Lower lobe of right lung (tissue), 2 donors: ENCODE results near the gene CEP112. TPM values are rescaled to one million over a fixed set of nuclear protein-coding genes. Genes with fewer than 3 reads are reported as not detected.

Experiments
- ATAC-seq, 2 donors: fragments of 200-7000 bp; cut with Tn5 transposase; one replicate each; pipeline ENCODE4 v1.9.1; 2020 to 2022; ENCODE audit warnings: mild to moderate bottlenecking in 2 of 2, moderate library complexity in 2 of 2
- DNase-seq: peaks from one replicate; pipeline ENCODE4 v3.0.0-alpha.2; 2020
- H3K27ac ChIP-seq: fragments of 200-600 bp; one replicate; pipeline ENCODE4 v1.8.0; 2022
- H3K27me3 ChIP-seq: fragments of 200-600 bp; one replicate; pipeline ENCODE4 v1.8.0; 2022; ENCODE audit warnings: low read depth
- H3K36me3 ChIP-seq: fragments of 200-600 bp; one replicate; pipeline ENCODE4 v1.8.0; 2022; ENCODE audit warnings: mild to moderate bottlenecking
- H3K4me1 ChIP-seq: fragments of 200-600 bp; one replicate; pipeline ENCODE4 v1.8.0; 2022
- H3K4me3 ChIP-seq: fragments of 200-600 bp; one replicate; pipeline ENCODE4 v1.8.0; 2022; ENCODE audit warnings: mild to moderate bottlenecking
- H3K9me3 ChIP-seq: fragments of 200-600 bp; one replicate; pipeline ENCODE4 v1.8.0; 2022
- intact Hi-C: fragments of 100-400 bp; cut with DNase I; formaldehyde crosslinking; loops from one replicate; pipeline ENCODE4 v1.11.0; 2022
- total RNA-seq: library from RNA; stranded (reverse); fragmentation: NEBNext Ultra II Directional; extraction: Animal tissue kit (Norgen Biotek cat#: 25700); gene quantifications from one replicate; pipeline ENCODE4 v1.2.1, GENCODE V29; 2021
- TF ChIP-seq, protein P1 (sequence below): fragments of 200-600 bp; IDR thresholded peaks from one replicate; pipeline ENCODE4 v1.8.0; 2022; ENCODE audit warnings: antibody characterized with exemption, mild to moderate bottlenecking
- donor health status: DM: no; HTN: yes; CAD: no; lungs with severe emphysema.

The CEP112 gene
- total RNA-seq, 1 donor from 2014 or later = 30.1 TPM

DNA sequence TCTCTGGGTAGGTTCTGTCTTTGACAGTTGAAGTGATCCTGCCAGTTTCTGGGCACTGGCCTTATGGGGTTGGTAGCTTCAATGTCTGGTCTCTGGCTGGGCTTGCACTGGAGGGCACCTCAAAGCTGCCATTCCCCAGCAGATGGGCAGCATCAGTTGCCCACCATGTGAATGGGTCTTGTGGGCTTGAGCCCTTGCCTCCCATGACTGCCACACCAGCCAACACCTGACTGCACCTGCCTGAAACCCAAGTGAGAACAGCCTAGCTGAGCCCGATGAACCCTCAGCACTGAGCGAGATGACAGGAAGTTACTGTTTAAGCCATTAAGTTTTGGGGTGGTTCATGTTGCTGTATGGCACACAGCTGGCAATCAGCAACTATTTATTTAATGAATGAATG, 561.4 kb downstream of the CEP112 start:
- H3K27me3 ChIP-seq = no peaks in the 10 kb centered on the region
- intact Hi-C loops = no loop called here
- TF ChIP-seq, protein P1, sequence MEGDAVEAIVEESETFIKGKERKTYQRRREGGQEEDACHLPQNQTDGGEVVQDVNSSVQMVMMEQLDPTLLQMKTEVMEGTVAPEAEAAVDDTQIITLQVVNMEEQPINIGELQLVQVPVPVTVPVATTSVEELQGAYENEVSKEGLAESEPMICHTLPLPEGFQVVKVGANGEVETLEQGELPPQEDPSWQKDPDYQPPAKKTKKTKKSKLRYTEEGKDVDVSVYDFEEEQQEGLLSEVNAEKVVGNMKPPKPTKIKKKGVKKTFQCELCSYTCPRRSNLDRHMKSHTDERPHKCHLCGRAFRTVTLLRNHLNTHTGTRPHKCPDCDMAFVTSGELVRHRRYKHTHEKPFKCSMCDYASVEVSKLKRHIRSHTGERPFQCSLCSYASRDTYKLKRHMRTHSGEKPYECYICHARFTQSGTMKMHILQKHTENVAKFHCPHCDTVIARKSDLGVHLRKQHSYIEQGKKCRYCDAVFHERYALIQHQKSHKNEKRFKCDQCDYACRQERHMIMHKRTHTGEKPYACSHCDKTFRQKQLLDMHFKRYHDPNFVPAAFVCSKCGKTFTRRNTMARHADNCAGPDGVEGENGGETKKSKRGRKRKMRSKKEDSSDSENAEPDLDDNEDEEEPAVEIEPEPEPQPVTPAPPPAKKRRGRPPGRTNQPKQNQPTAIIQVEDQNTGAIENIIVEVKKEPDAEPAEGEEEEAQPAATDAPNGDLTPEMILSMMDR = no peak
- peaks cover 4% of the 10 kb centered on the region for H3K4me1 ChIP-seq
- H3K4me3 ChIP-seq = no peak overlapping the region
- ATAC-seq (no peak), DNase-seq (no peak)
- no peaks in the 10 kb centered on the region for H3K9me3 ChIP-seq
- H3K36me3 ChIP-seq = no peaks in the 10 kb centered on the region
- no peak overlapping the region for H3K27ac ChIP-seq

DNA sequence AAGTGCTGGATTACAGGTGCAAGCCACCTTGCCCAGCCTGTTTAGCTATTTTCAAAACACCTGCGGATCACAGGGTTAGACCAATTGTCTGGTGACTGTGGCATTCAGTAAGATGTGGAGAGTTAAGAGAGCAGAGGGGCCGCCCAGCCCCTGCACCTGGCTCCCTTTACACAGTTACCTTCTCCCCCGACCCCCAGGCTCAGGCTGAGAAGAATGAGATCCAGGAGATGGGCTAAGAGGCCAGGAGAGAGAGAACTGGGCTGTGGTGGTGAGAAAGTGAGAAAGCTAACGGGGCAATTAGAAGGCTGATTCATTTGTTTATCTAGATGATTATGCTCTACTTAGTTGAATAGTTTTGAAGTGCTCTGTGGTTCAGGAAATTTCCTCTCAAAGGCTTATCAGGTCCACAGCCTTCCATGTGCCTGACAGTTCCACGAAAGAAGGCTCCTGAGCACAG, 562.7 kb downstream of the CEP112 start:
- no peaks in the 10 kb centered on the region for H3K9me3 ChIP-seq
- TF ChIP-seq, protein P1 = no peak
- intact Hi-C loops = no loop called here
- DNase-seq = no peak
- peaks cover 2% of the 10 kb centered on the region for H3K4me1 ChIP-seq
- H3K27me3 ChIP-seq = no peaks in the 10 kb centered on the region
- H3K36me3 ChIP-seq = no peaks in the 10 kb centered on the region
- no peak overlapping the region for H3K27ac ChIP-seq
- ATAC-seq = no peak
- H3K4me3 ChIP-seq = no peak overlapping the region

DNA sequence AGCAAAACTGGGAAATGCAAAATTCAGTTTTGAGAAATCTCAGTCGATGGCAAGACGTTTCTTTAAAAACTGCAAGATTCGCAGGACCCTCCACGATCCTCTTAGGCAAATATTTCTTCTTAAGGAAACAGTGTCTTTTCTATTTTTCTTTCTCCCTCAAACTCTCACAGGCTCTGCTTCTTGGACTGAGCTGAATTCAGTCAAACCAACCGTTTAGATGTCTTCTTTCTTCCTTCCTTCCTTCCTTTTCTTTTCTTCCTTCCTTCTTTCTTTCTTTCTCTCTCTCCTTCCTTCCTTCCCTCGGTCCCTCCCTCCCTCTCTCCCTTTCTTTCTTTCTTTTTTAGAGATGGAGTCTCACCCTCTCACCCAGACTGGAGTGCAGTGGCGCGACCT, 563.3 kb downstream of the CEP112 start:
- DNase-seq (no peak), ATAC-seq (no peak)
- no peaks in the 10 kb centered on the region for H3K36me3 ChIP-seq
- H3K4me1 ChIP-seq = no peaks in the 10 kb centered on the region
- no peak overlapping the region for H3K27ac ChIP-seq
- no peaks in the 10 kb centered on the region for H3K27me3 ChIP-seq
- no peaks in the 10 kb centered on the region for H3K9me3 ChIP-seq
- TF ChIP-seq, protein P1 = no peak
- H3K4me3 ChIP-seq = no peak overlapping the region
- intact Hi-C loops = no loop called here

DNA sequence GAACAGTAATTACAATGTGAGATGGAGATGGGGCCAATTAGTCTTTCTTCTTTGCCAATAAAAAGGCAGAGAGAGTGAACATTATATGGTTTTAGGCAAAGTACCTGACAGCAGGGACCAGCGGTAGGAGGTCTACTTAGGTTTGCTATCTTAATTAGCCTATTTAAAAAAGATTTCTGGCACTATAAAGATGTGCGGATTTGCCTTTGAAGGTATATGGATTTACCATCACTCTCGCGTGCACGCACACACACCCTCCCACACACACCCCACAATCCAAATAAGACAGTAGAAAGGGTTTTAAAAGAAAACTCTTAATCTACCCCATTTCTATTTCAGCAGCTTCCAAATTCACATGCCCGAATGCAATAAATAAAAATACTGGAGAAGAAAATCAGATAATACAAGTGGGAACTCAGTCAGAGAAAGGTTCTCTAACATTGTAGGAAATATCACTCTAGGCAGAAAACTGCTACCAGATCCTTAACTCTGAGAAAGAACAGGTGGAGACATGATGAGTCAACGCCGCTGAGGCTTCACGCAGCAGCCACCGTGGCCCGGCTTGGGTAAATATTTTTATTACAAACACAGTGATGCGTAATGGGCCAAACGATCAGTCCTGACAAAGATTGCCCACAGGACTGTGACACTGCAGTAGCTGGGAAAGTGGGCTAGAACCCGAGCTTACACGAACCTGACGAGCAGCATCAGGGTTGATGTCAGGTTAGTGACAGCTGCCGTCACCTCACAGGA, 563.9 kb downstream of the CEP112 start:
- H3K9me3 ChIP-seq = no peaks in the 10 kb centered on the region
- intact Hi-C loops = no loop called here
- ATAC-seq (peak; percentile 30 to 45), DNase-seq (no peak)
- no peak overlapping the region for H3K4me3 ChIP-seq
- no peaks in the 10 kb centered on the region for H3K27me3 ChIP-seq
- TF ChIP-seq, protein P1 = no peak
- H3K36me3 ChIP-seq = no peaks in the 10 kb centered on the region
- no peaks in the 10 kb centered on the region for H3K4me1 ChIP-seq
- no peak overlapping the region for H3K27ac ChIP-seq

DNA sequence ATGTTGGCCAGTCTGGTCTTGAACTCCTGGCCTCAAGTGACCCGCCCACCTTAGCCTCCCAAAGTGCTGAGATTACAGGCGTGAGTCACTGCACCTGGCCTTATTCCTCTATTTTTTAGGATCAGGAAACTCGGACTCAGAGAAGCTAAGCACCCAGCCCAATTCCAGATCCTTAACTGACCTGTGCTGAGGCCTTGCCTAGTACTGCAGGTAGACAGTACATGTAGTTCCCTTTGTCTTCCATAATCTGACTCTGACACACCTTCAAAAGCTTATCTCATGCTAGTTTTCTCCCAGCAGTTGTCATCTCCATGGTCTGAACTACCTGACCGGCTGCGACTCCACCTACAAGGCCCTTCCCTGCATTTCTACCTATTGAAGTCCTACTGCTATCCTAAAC, 564.8 kb downstream of the CEP112 start:
- H3K4me1 ChIP-seq = no peaks in the 10 kb centered on the region
- no peaks in the 10 kb centered on the region for H3K9me3 ChIP-seq
- TF ChIP-seq, protein P1 = no peak
- H3K36me3 ChIP-seq = no peaks in the 10 kb centered on the region
- no peaks in the 10 kb centered on the region for H3K27me3 ChIP-seq
- no peak overlapping the region for H3K27ac ChIP-seq
- ATAC-seq (no peak), DNase-seq (no peak)
- intact Hi-C loops = no loop called here
- no peak overlapping the region for H3K4me3 ChIP-seq
